SK-N-SH (cell line): ENCODE results near the gene SBF2.

Source experiments
- CTCF ChIP-seq: fragments of 200-600 bp; sonication (generic); IDR thresholded peaks from 2 replicates; pipeline ENCODE4 v1.6.1; 2017; ENCODE audit warnings: antibody characterized with exemption, mild to moderate bottlenecking, moderate library complexity
- MEF2A ChIP-seq: IDR thresholded peaks from 2 replicates; pipeline ENCODE4 v1.4.0; 2012; ENCODE audit warnings: low read depth, borderline replicate concordance
- MXI1 ChIP-seq: IDR thresholded peaks from 2 replicates; pipeline ENCODE4 v1.6.1; 2012; ENCODE audit warnings: mild to moderate bottlenecking, low read depth, low read length, improper control_type of control experiment
- RAD21 ChIP-seq: IDR thresholded peaks from 2 replicates; pipeline ENCODE4 v1.6.1; 2012; ENCODE audit warnings: mild to moderate bottlenecking, low read length
- RCOR1 ChIP-seq: fragments of 150-350 bp; IDR thresholded peaks from 2 replicates; pipeline ENCODE4 v1.6.1; 2017; ENCODE audit warnings: antibody characterized with exemption, low read length
- REST ChIP-seq: IDR thresholded peaks from 2 replicates; pipeline ENCODE4 v1.6.1; 2012; ENCODE audit warnings: mild to moderate bottlenecking, low read depth, low read length, moderate library complexity
- SIN3A ChIP-seq: IDR thresholded peaks from 2 replicates; pipeline ENCODE4 v1.6.1; 2012; ENCODE audit warnings: low read depth, mild to moderate bottlenecking, low read length, moderate library complexity, borderline replicate concordance
- SMC3 ChIP-seq: IDR thresholded peaks from 2 replicates; pipeline ENCODE4 v1.6.1; 2012; ENCODE audit warnings: low read depth, low read length, improper control_type of control experiment
- TAF1 ChIP-seq: IDR thresholded peaks from 2 replicates; pipeline ENCODE4 v1.6.1; 2012; ENCODE audit warnings: low read depth, mild to moderate bottlenecking, low read length, moderate library complexity, borderline replicate concordance
- USF1 ChIP-seq: IDR thresholded peaks from 2 replicates; pipeline ENCODE4 v1.4.0; 2012; ENCODE audit warnings: low read depth, borderline replicate concordance
- USF2 ChIP-seq: fragments of 150-350 bp; IDR thresholded peaks from 2 replicates; pipeline ENCODE4 v1.6.1; 2017; ENCODE audit warnings: antibody characterized with exemption, low read length, low read depth, borderline replicate concordance
- YY1 ChIP-seq: IDR thresholded peaks from 2 replicates; pipeline ENCODE4 v1.4.0; 2012; ENCODE audit warnings: low read depth, mild to moderate bottlenecking

- no peak for TF ChIP-seq CTCF
- TF ChIP-seq RAD21, result no peak
- no peak for TF ChIP-seq USF1
- TF ChIP-seq MXI1, result no peak
- no peak for TF ChIP-seq TAF1
- no peak for TF ChIP-seq REST
- TF ChIP-seq RCOR1, result no peak
- TF ChIP-seq SIN3A, result no peak
- no peak for TF ChIP-seq USF2
- TF ChIP-seq YY1, result no peak
- TF ChIP-seq SMC3, result no peak
- no peak for TF ChIP-seq MEF2A
Observed at GRCh38 chr11:10211470-10211869, 82.5 kb downstream of the SBF2 start.
